Measurements from ENCODE around the gene ESR2.
"Not testable (repeated sequence)": the region's sequence is repeated elsewhere in the genome, so short reads cannot be mapped to it uniquely, and the experiment has no call there.

The ESR2 gene

DNA sequence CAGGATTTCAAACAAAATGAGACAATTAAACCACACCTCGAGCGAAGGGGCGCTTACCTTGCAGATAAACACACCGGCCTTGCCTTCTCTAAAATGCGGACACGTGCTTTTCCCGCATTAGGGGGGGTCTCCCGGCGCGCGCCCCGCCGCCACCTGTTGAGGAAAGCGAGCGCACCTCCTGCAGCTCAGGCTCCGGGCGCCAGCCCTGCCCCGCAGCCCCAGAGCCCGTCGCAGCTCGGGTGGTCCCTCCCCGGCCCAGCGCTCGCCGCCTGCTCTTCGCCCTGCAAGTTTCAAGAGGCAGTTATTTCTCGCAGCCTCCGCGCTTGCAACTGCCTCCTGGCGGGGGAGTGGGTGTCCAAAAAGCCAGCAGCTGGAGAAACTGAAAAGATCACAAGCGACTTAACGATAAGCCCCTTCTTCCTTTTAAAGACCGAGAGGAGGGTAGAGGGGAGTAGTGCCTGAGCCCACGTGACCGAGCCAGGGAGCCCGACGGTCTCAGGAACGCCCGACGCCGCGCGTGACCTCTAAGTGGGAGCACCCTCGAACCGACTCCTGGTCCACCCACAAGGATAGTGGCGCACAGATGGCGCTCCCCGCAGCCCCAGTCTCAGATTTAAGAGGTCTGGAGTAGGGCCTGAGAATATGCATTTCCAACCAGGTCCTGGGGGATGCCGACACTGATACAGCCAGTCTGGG lies at the start of gene ESR2:
ESR2 (minus strand) TSS at position 396 of the 696 bp plus-strand sequence. CDS start 11,386 bp downstream, outside the sequence.
- DNase-seq (ENCODE audit: low spot score), result peak; percentile 43

GRCh38 chr14:64340560-64341196 lies 46.5 kb upstream of the ESR2 start:
- no peak for DNase-seq (ENCODE audit: low spot score)

DNA sequence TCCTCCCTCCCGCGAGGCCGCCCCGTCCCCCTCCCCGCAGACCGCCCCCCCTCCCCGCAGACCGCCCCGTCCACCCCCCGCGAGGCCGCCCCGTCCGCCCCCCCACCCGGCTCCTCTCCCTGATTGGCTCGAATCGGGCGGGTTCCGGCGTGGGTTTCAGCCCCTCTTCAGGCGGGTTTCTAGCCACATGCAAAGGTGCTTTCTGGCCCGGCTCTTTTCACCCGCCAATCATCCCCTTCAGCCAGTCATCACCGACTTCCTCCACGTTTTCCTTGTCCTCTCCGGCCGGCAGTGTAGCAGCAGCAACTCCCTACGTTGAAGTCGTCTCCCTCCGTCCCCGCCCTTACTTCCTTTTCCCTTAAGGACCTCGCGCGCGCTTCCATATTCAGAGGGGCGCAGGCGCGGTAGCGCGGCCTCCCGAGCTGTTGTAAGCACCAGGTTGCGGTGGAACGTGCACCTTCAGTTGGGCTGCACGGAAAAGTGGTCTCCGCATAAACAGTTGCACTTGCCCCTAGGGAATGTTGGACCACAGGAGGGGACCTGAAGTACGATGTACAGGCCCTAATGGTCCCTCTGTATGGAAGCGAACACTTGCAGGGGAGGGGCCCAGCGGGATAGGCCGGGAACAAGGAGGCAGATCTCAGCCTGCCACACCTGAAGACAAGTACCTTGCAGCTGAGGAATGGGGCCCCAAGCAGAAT lies 44.6 kb upstream of the ESR2 start:
- peak; percentile 94 for DNase-seq (ENCODE audit: low spot score)

GRCh38 chr14:64337888-64338615 lies 43.9 kb upstream of the ESR2 start:
- peak; percentile 55 for DNase-seq (ENCODE audit: low spot score)

- no peak for DNase-seq (ENCODE audit: low spot score)
Observed at GRCh38 chr14:64329149-64329548, 35.0 kb upstream of the ESR2 start.

GRCh38 chr14:64326502-64326901 lies 32.3 kb upstream of the ESR2 start:
- DNase-seq (ENCODE audit: low spot score), result no peak

DNA sequence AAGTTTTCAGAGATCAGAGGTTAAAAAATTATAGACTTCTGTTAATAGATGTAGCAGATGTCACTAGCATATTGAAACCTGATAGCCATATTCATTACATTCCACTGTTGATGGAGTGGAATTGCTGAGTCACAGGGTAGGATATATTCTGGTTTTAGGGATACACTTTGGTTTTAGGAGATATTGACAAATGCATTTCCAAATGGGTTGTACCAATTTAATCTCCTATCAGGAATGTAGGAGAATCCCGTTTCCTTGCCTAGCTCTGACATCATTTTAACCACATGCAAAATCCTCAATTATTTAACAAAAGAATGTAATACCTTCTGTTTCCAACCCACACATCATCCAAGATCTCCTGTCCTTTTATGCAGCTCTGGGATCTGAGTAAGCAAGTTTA lies 30.7 kb upstream of the ESR2 start:
- peak; percentile 30 for DNase-seq (ENCODE audit: low spot score)

DNA sequence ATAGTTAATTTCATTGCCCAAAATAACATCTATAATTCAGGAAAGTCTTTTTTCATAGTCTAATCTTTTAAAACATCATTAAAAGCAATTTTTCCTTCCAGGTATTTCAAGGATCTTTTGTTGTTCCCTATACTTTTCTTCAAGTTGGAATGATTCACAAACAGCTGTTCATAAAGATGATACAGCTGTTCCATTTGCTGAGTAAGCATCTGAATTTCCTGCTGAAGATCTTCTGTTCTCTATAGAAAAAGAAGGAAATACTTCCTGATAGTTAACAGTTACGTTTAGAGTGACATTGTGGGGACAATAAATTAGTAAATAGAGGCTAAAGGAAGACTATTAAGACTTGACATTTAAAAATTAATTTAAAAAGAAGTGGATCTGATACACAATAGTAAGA lies 30.3 kb upstream of the ESR2 start:
- no peak for DNase-seq (ENCODE audit: low spot score)

DNA sequence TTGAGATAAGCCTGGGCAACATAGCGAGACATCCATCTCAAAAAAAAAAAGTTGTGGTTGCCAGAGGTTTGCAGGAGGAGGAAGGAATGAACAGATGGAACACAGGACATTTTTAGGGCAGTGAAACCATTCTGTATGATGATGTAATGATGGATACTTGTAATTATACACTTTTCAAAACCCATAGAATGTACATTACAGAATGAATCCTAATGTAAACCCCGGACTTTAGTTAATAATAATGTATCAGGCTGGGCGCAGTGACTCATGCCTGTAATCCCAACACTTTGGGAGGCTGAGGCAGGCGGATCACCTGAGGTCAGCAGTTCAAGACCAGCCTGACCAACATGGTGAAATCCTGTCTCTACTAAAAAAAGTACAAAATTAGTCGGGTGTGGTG lies 26.2 kb upstream of the ESR2 start:
- not testable (repeated sequence) for DNase-seq (ENCODE audit: low spot score)

DNA sequence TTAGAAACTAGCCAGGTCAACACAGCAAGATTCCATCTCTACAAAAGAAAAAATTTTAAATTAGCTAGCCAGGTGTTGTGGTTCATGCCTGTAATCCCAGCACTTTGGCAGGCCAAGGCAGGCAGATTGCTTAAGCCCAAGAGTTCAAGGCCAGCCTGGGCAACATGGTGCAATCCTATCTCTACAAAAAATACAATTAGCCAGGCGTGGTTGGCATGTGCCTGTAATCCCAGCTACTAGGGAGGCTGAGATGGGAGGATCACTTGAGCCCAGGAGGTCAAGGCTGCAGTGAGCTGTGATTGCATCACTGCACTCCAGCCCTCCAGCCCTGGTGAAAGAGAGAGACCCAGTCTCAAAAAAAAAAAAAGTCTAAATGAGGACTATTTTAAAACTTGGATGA lies 24.5 kb upstream of the ESR2 start:
- not testable (repeated sequence) for DNase-seq (ENCODE audit: low spot score)

DNA sequence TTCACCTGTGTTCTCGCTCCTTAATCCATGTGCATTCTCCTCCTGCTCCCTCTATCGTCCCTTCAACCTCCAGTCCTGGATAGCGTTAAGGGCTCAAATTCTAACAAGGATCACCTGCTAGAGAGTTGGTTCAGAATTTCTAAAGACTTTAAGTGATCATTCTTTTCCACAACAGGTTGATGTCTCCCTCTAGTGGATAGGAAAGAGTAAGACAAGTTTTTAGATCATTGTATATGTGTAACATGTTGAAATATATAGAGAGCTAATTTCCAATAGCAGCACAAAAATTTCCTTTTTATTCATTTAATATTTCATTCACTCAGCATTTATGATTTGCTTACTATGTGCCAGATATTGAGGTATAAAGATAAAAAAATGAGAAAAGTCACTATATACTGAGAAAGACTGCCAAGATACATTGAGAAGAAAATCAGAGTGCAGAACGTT lies 9.3 kb upstream of the ESR2 start:
- DNase-seq (ENCODE audit: low spot score), result peak; percentile 80

GRCh38 chr14:64298773-64299172 lies 4.6 kb upstream of the ESR2 start:
- no peak for DNase-seq (ENCODE audit: low spot score)

GRCh38 chr14:64296561-64296960 lies 2.4 kb upstream of the ESR2 start:
- no peak for DNase-seq (ENCODE audit: low spot score)

- DNase-seq (ENCODE audit: low spot score), result peak; percentile 78
Observed at GRCh38 chr14:64294672-64295413, 672 bp upstream of the ESR2 start.

- no peak for DNase-seq (ENCODE audit: low spot score)
Observed at GRCh38 chr14:64292197-64292596, 2.0 kb downstream of the ESR2 start.

GRCh38 chr14:64289571-64289970 lies 4.6 kb downstream of the ESR2 start:
- DNase-seq (ENCODE audit: low spot score), result no peak

DNA sequence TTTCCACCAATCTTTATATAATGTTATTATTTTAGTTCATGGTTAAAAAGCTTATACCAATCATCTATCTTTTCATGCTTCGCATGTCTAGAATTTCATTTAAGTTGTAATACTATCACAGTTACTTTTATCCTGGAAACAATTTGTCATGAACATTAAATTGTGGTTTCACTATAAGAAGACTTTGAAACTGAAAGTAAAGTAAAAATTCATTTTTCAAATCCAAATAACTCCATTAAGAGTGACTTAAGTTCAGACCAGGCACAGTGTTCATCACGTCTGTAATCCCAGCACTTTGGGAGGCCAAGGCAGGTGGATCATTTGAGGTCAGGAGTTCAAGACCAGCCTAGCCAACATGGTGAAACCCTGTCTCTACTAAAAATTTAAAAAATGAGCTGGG lies 12.4 kb downstream of the ESR2 start:
- DNase-seq (ENCODE audit: low spot score), result no peak

GRCh38 chr14:64279704-64280668 lies 14.2 kb downstream of the ESR2 start:
- no peak for DNase-seq (ENCODE audit: low spot score)

- no peak for DNase-seq (ENCODE audit: low spot score)
Observed at GRCh38 chr14:64278458-64278857, 15.7 kb downstream of the ESR2 start.

DNA sequence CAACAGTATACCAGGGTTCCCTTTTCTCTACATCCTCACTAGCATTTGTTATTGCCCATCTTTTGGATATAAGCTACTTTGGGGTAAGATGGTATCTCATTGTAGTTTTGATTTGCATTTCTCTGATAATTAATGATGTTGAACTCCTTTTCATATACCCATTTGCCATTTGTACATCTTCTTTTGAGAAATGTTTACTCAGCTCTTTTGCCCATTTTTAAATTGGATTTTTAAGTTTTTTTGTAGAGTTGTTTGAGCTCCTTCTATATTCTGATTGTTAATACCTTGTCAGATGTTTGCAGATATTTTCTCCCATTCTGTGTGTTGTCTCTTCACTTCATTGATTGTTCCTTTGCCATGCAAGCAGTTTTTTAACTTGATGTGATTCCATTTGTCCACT lies 22.2 kb downstream of the ESR2 start:
- DNase-seq (ENCODE audit: low spot score), result no peak

DNA sequence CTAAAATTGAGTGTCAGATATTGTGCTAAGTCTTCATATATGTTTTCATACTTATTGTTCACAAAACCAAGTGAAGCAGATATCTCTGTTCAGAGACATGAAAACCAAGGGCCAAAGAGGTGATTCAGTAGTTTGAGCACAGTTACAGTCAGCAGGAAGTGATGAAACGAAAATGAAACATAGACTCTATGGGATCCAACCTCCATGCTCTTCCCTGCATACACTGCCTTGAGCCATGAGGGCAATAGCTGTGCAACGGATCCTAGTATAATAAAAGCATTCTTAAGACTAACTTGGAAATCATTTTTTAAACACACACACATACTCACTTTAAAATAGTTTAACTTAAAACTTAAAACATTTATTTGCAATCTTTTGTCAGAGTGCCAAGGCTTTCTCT lies 27.9 kb downstream of the ESR2 start:
- DNase-seq (ENCODE audit: low spot score), result peak; percentile 41

All from GM03348 (cell line).